Mesenchymal stem cell (in vitro differentiated cells and primary cell): ENCODE results near the gene GRIFIN.

Source experiments
- DNase-seq: peaks from one replicate; pipeline ENCODE4 v3.0.0-alpha.2; 2013
- H2AFZ ChIP-seq: one replicate; pipeline ENCODE4 v1.6.1; 2013; ENCODE audit warnings: low read depth, mild to moderate bottlenecking, control low read depth, inconsistent platforms, low read length, moderate library complexity
- H2AK5ac ChIP-seq: 2 replicates; pipeline ENCODE4 v1.6.1; 2013; ENCODE audit warnings: low read length, moderate library complexity, mild to moderate bottlenecking, inconsistent platforms; ENCODE audit not compliant: severe bottlenecking
- H2BK120ac ChIP-seq: one replicate; pipeline ENCODE4 v1.6.1; 2013; ENCODE audit warnings: low read depth, mild to moderate bottlenecking, inconsistent platforms, low read length, moderate library complexity
- H2BK12ac ChIP-seq, 2 experiments: one replicate each; pipeline ENCODE4 v1.6.1; 2013; ENCODE audit warnings: inconsistent platforms in 2 of 2, low read length in 2 of 2, mild to moderate bottlenecking in 2 of 2, moderate library complexity in 2 of 2, control low read depth in 1 of 2
- H2BK15ac ChIP-seq: one replicate; pipeline ENCODE4 v1.6.1; 2013; ENCODE audit warnings: mild to moderate bottlenecking, low read depth, inconsistent platforms; ENCODE audit not compliant: poor library complexity, severe bottlenecking
- H2BK5ac ChIP-seq: 2 replicates; pipeline ENCODE4 v1.6.1; 2013; ENCODE audit warnings: low read depth, mild to moderate bottlenecking, low read length, control low read depth, inconsistent platforms; ENCODE audit not compliant: poor library complexity, severe bottlenecking
- H3K14ac ChIP-seq, 2 experiments: one replicate each; pipeline ENCODE4 v1.6.1; 2013; ENCODE audit warnings: inconsistent platforms in 2 of 2, low read length in 2 of 2, control low read depth in 1 of 2, mild to moderate bottlenecking in 1 of 2, moderate library complexity in 1 of 2
- H3K18ac ChIP-seq, 2 experiments: one replicate each; pipeline ENCODE4 v1.6.1; 2013; ENCODE audit warnings: inconsistent platforms in 2 of 2, low read length in 2 of 2, control low read depth in 1 of 2, low read depth in 1 of 2, mild to moderate bottlenecking in 1 of 2
- H3K23ac ChIP-seq, 2 experiments: one replicate each; pipeline ENCODE4 v1.6.1; 2013; ENCODE audit warnings: inconsistent platforms in 2 of 2, low read length in 2 of 2, mild to moderate bottlenecking in 2 of 2, moderate library complexity in 2 of 2, control low read depth in 1 of 2
- H3K27ac ChIP-seq: 2 replicates; pipeline ENCODE4 v1.5.1; 2013; ENCODE audit warnings: mild to moderate bottlenecking, moderate library complexity, low read length, control low read depth, inconsistent platforms; ENCODE audit not compliant: poor library complexity, severe bottlenecking
- H3K27me3 ChIP-seq, 2 experiments: 2 replicates each; pipeline versions ENCODE4 v1.6.1 to v1.7.0; 2013; ENCODE audit warnings: low read length in 2 of 2, mild to moderate bottlenecking in 2 of 2, moderate library complexity in 2 of 2, control low read depth in 1 of 2, inconsistent platforms in 1 of 2; ENCODE audit not compliant: control insufficient read depth in 1 of 2, insufficient read depth in 1 of 2
- H3K36me3 ChIP-seq, 2 experiments: 2 replicates each; pipeline versions ENCODE4 v1.6.1 to v1.7.0; 2013; ENCODE audit warnings: low read length in 2 of 2, control low read depth in 1 of 2, inconsistent platforms in 1 of 2, low read depth in 1 of 2, mild to moderate bottlenecking in 1 of 2; ENCODE audit not compliant: insufficient read depth in 2 of 2, control insufficient read depth in 1 of 2
- H3K4ac ChIP-seq, 2 experiments: one replicate each; pipeline ENCODE4 v1.6.1; 2013; ENCODE audit warnings: inconsistent platforms in 2 of 2, low read length in 2 of 2, mild to moderate bottlenecking in 2 of 2, moderate library complexity in 2 of 2, control low read depth in 1 of 2, low read depth in 1 of 2
- H3K4me1 ChIP-seq: 2 replicates; pipeline ENCODE4 v1.6.1; 2013; ENCODE audit warnings: low read depth, low read length, control low read depth; ENCODE audit not compliant: control insufficient read depth, insufficient read depth
- H3K4me2 ChIP-seq: 2 replicates; pipeline ENCODE4 v1.6.1; 2013; ENCODE audit warnings: low read length, mild to moderate bottlenecking, inconsistent platforms; ENCODE audit not compliant: poor library complexity, severe bottlenecking
- H3K4me3 ChIP-seq, 2 experiments: 2 replicates each; pipeline versions ENCODE4 v1.5.1 to v1.7.0; 2013; ENCODE audit warnings: low read length in 2 of 2, mild to moderate bottlenecking in 2 of 2, control low read depth in 1 of 2, low read depth in 1 of 2; ENCODE audit not compliant: insufficient read depth in 1 of 2
- H3K79me1 ChIP-seq: replicated peaks from 2 replicates; pipeline ENCODE4 v1.6.1; 2013; ENCODE audit warnings: mild to moderate bottlenecking, control low read depth, low read length, inconsistent platforms; ENCODE audit not compliant: poor library complexity, severe bottlenecking
- H3K9ac ChIP-seq: 2 replicates; pipeline ENCODE4 v1.7.0; 2013; ENCODE audit warnings: mild to moderate bottlenecking, low read length, moderate library complexity
- H3K9me3 ChIP-seq: 2 replicates; pipeline ENCODE4 v1.7.0; 2013; ENCODE audit warnings: mild to moderate bottlenecking, low read length; ENCODE audit not compliant: control insufficient read depth
- H4K8ac ChIP-seq: one replicate; pipeline ENCODE4 v1.6.1; 2013; ENCODE audit warnings: inconsistent platforms, mild to moderate bottlenecking, low read length, moderate library complexity
- H4K91ac ChIP-seq: one replicate; pipeline ENCODE4 v1.6.1; 2013; ENCODE audit warnings: mild to moderate bottlenecking, low read length, inconsistent platforms
- WGBS: methylation state at CpG from one replicate; pipeline ENCODE4 v1.1.7; 2013; ENCODE audit warnings: mixed read lengths; 5-methylcytosine and 5-hydroxymethylcytosine counted together

GRIFIN gene

DNA sequence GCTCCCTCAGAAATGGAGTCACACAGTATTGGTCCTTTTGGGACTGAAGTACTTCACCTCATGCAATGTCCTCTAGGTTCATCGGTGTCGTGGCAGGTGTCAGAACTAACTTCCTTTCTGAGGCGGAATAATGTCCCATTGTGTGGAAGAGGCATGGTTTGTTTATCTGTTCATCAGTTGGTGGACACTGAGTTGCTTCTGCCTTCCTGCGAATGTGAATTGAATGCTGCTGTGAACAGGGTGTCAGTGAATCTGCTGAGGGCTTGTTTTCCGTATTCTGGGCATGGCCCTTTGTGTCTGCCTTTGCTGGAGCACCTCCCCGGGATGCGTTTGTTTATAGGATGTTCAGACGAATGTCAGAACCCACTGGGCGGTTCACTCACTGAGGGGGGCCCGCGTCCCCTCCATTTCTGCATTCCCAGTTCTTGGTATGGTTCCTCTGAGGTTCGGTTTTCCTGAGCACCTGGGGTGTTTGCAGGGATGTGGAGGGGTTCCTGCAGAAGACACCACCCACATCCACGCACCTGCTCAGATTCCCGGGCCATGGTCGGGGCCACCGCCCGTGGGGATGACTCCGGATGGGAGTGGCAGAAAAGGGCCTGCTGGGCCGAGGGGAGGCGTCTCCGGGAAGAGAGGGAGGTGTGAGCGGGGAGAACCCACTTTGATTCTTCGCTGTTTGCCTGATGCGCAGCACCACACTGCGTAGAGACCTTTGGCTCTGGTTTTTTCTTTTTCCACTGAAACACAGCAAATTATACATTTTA lies 39.7 kb downstream of the GRIFIN start:
- peaks cover 1% of the 10 kb centered on the region for H3K9me3 ChIP-seq
- no peak overlapping the region for H2BK12ac ChIP-seq
- peaks cover 12% of the 10 kb centered on the region for H3K4me1 ChIP-seq
- H3K4ac ChIP-seq, result no peak overlapping the region
- H3K4me2 ChIP-seq, result no peak overlapping the region
- H4K8ac ChIP-seq, result no peak overlapping the region
- WGBS, result 91% methylated on average over 24 of the region's 25 CpGs
- H3K23ac ChIP-seq, result no peak overlapping the region
- H3K14ac ChIP-seq, result no peak overlapping the region
- H2AK5ac ChIP-seq, result no peak overlapping the region
- peaks cover 29% of the 10 kb centered on the region for H3K79me1 ChIP-seq
- H3K27ac ChIP-seq, result no peak overlapping the region
- H3K18ac ChIP-seq, result no peak overlapping the region
- H2BK120ac ChIP-seq, result no peak overlapping the region
- H3K4me3 ChIP-seq, result no peak overlapping the region
- no peak overlapping the region for H3K9ac ChIP-seq
- no peak overlapping the region for H2BK15ac ChIP-seq
- H3K27me3 ChIP-seq, result no peaks in the 10 kb centered on the region
- no peak overlapping the region for H2BK5ac ChIP-seq
- H2AFZ ChIP-seq, result no peak overlapping the region
- no peak overlapping the region for H4K91ac ChIP-seq
- H3K36me3 ChIP-seq, result peaks cover 37 to 60% of the 10 kb centered on the region in 2 experiments
- no peak for DNase-seq

DNA sequence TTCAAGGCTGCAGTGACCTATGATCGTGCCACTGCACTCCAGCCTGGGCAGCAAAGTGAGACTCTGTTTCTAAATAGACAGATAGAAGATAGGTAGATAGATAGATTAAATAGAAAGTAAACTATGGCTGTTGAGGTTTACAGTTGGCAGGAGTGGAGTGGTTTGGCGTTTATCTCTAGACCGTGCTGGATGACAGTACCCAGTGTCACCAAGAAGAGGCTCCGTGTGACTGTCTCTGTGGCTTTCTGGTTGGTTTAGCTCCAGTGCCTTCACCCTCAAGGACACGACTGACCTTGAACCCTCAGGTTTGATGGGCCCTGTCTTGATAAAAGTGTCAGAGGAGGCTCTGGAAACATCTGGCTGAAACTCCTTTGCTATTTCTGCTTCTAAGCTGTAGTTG lies 41.1 kb downstream of the GRIFIN start:
- Histone ChIP-seq H3K9me3 (peaks cover 7% of the 10 kb centered on the region), H3K4me1 (peaks cover 12% of the 10 kb centered on the region), H2AK5ac (no peak overlapping the region), H4K91ac (no peak overlapping the region), H3K27me3 (no peaks in the 10 kb centered on the region), H2BK15ac (no peak overlapping the region), H4K8ac (no peak overlapping the region), H3K27ac (no peak overlapping the region), H3K79me1 (peaks cover 33% of the 10 kb centered on the region), H3K18ac (no peak overlapping the region), H3K14ac (no peak overlapping the region), H3K36me3 (peaks cover 37 to 60% of the 10 kb centered on the region in 2 experiments), H3K4me2 (no peak overlapping the region), H2BK120ac (no peak overlapping the region), H3K4ac (no peak overlapping the region), H2AFZ (no peak overlapping the region), H2BK5ac (no peak overlapping the region), H2BK12ac (no peak overlapping the region), H3K23ac (no peak overlapping the region), H3K9ac (no peak overlapping the region), H3K4me3 (no peak overlapping the region)
- no peak for DNase-seq
- WGBS, result 93% methylated on average over 5 of the region's 5 CpGs

DNA sequence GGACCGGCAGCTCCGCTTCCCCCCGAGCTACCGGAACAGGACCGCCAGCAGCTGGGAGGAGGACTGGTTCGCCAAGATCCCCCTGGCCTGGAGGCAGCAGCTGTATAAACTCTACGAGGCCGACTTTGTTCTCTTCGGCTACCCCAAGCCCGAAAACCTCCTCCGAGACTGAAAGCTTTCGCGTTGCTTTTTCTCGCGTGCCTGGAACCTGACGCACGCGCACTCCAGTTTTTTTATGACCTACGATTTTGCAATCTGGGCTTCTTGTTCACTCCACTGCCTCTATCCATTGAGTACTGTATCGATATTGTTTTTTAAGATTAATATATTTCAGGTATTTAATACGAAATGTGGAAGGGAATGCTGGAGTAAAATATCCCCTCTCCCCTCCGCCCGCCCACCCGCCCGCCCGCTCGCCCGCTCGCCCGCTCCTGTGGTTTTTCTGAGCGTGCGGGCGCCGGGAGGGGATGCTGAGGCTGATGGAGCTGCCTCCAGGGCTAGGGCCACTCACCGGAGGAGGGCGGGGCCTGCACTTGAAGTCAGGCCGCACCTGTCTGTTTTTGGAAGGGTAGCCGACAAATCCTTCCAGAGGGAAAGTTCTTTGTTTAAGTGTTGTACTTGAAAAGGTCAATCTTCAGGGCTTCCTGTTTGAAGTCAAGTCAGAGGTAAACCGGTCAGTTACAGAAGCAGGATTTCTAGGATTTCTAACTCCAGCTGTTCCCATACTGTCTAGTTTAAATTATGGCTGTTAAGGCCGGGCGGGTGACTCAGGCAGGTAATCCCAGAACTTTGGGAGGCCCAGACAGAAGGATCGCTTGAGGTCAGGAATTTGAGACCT lies 42.3 kb downstream of the GRIFIN start:
- Histone ChIP-seq H3K27ac (no peak overlapping the region), H3K79me1 (peaks cover 33% of the 10 kb centered on the region), H4K91ac (no peak overlapping the region), H3K9me3 (peaks cover 7% of the 10 kb centered on the region), H2AK5ac (no peak overlapping the region), H3K4ac (no peak overlapping the region), H3K4me3 (no peak overlapping the region), H4K8ac (no peak overlapping the region), H3K36me3 (peaks cover 34 to 60% of the 10 kb centered on the region in 2 experiments), H2AFZ (no peak overlapping the region), H3K4me1 (peaks cover 12% of the 10 kb centered on the region), H3K9ac (no peak overlapping the region), H3K4me2 (no peak overlapping the region), H3K27me3 (no peaks in the 10 kb centered on the region), H2BK120ac (no peak overlapping the region), H2BK15ac (no peak overlapping the region), H2BK12ac (no peak overlapping the region), H3K14ac (no peak overlapping the region), H3K18ac (no peak overlapping the region), H2BK5ac (no peak overlapping the region), H3K23ac (no peak overlapping the region)
- WGBS, result 97% methylated on average over 41 of the region's 42 CpGs
- no peak for DNase-seq
